DMS153 treated with DMSO at 0.1 percent for 48 hours (cell line): ENCODE data around the gene LHX4.

Experiments
- DNase-seq: peaks from one replicate; lab custom pipeline; 2025; ENCODE audit not compliant: unreplicated experiment; lab: John Stamatoyannopoulos, UW

Gene LHX4

GRCh38 chr1:180256341-180257027 lies 26.4 kb downstream of the LHX4 start:
- no peak for DNase-seq

GRCh38 chr1:180257028-180257386 lies 26.9 kb downstream of the LHX4 start:
- no peak for DNase-seq

- DNase-seq: no peak
These were observed 27.4 kb downstream of the LHX4 start for GRCh38 chr1:180257486-180257885.

- no peak for DNase-seq
These were observed 28.2 kb downstream of the LHX4 start for GRCh38 chr1:180258290-180258689.

- DNase-seq: no peak
These were observed 28.9 kb downstream of the LHX4 start for GRCh38 chr1:180258935-180259334.

GRCh38 chr1:180259431-180260338 lies 29.6 kb downstream of the LHX4 start:
- DNase-seq: no peak

GRCh38 chr1:180260541-180260940 lies 30.5 kb downstream of the LHX4 start:
- no peak for DNase-seq

GRCh38 chr1:180261030-180261429 lies 31.0 kb downstream of the LHX4 start:
- DNase-seq: no peak

- DNase-seq: no peak
These were observed 31.6 kb downstream of the LHX4 start for GRCh38 chr1:180261524-180262155.

- DNase-seq: no peak
These were observed 32.8 kb downstream of the LHX4 start for GRCh38 chr1:180262628-180263488.

- DNase-seq: no peak
These were observed 34.5 kb downstream of the LHX4 start for GRCh38 chr1:180264595-180264994.

GRCh38 chr1:180265201-180265600 lies 35.1 kb downstream of the LHX4 start:
- DNase-seq: no peak

GRCh38 chr1:180265871-180266270 lies 35.8 kb downstream of the LHX4 start:
- DNase-seq: no peak

GRCh38 chr1:180266275-180267210 lies 36.5 kb downstream of the LHX4 start:
- no peak for DNase-seq

- DNase-seq: no peak
These were observed 37.1 kb downstream of the LHX4 start for GRCh38 chr1:180267211-180267561.

GRCh38 chr1:180267761-180268555 lies 37.9 kb downstream of the LHX4 start:
- DNase-seq: no peak

- DNase-seq: no peak
These were observed 38.6 kb downstream of the LHX4 start for GRCh38 chr1:180268556-180269075.

GRCh38 chr1:180269645-180270529 lies 39.8 kb downstream of the LHX4 start:
- DNase-seq: no peak
